H9 (cell line): ENCODE measurements around the gene DTNB. TPM values are rescaled to one million over a fixed set of nuclear protein-coding genes. Genes with fewer than 3 reads are reported as not detected.
"Not testable (repeated sequence)": the region's sequence is repeated elsewhere in the genome, so short reads cannot be mapped to it uniquely, and the experiment has no call there.

ENCODE experiments used
- DNase-seq: peaks from one replicate; pipeline ENCODE4 v3.0.0-alpha.2; 2017
- H2AFZ ChIP-seq: one replicate; pipeline ENCODE4 v1.6.1; 2013; ENCODE audit warnings: mild to moderate bottlenecking, low read length, control low read depth, moderate library complexity
- H2AK5ac ChIP-seq: 2 replicates; pipeline ENCODE4 v1.6.1; 2013; ENCODE audit warnings: low read length, control low read depth, mixed read lengths; ENCODE audit not compliant: insufficient read length
- H2BK120ac ChIP-seq: one replicate; pipeline ENCODE4 v1.6.1; 2013; ENCODE audit warnings: low read depth, mild to moderate bottlenecking, low read length, control low read depth, inconsistent platforms; ENCODE audit not compliant: poor library complexity, severe bottlenecking
- H2BK12ac ChIP-seq: 2 replicates; pipeline ENCODE4 v1.6.1; 2013; ENCODE audit warnings: low read length, control low read depth, mixed read lengths, low read depth; ENCODE audit not compliant: insufficient read length
- H2BK15ac ChIP-seq: 2 replicates; pipeline ENCODE4 v1.6.1; 2013; ENCODE audit warnings: low read depth, low read length, control low read depth
- H2BK20ac ChIP-seq: one replicate; pipeline ENCODE4 v1.6.1; 2013; ENCODE audit warnings: low read depth, mild to moderate bottlenecking, low read length, control low read depth, inconsistent platforms; ENCODE audit not compliant: poor library complexity, severe bottlenecking
- H2BK5ac ChIP-seq: 2 replicates; pipeline ENCODE4 v1.6.1; 2013; ENCODE audit warnings: low read length, control low read depth, mixed read lengths; ENCODE audit not compliant: insufficient read length
- H3K14ac ChIP-seq: 2 replicates; pipeline ENCODE4 v1.6.1; 2013; ENCODE audit warnings: low read length, control low read depth; ENCODE audit not compliant: insufficient read depth
- H3K18ac ChIP-seq: 2 replicates; pipeline ENCODE4 v1.6.1; 2013; ENCODE audit warnings: low read depth, mild to moderate bottlenecking, mixed read lengths, low read length, control low read depth; ENCODE audit not compliant: insufficient read length
- H3K23ac ChIP-seq: 2 replicates; pipeline ENCODE4 v1.6.1; 2013; ENCODE audit warnings: low read length, control low read depth, mixed read lengths, low read depth; ENCODE audit not compliant: insufficient read length
- H3K23me2 ChIP-seq: 2 replicates; pipeline ENCODE4 v1.6.1; 2013; ENCODE audit warnings: low read depth, mild to moderate bottlenecking, mixed read lengths, low read length, control low read depth; ENCODE audit not compliant: insufficient read length, poor library complexity, severe bottlenecking
- H3K27ac ChIP-seq: 2 replicates; pipeline ENCODE4 v1.5.1; 2013; ENCODE audit warnings: low read length, control low read depth, mixed read lengths, low read depth; ENCODE audit not compliant: insufficient read length
- H3K27me3 ChIP-seq: 2 replicates; pipeline ENCODE4 v1.6.1; 2013; ENCODE audit warnings: low read length, control low read depth, inconsistent platforms; ENCODE audit not compliant: insufficient read depth
- H3K4ac ChIP-seq: 2 replicates; pipeline ENCODE4 v1.6.1; 2013; ENCODE audit warnings: low read depth, mild to moderate bottlenecking, control low read depth, inconsistent platforms, low read length, moderate library complexity
- H3K4me1 ChIP-seq: 2 replicates; pipeline ENCODE4 v1.6.1; 2013; ENCODE audit warnings: low read length, control low read depth, inconsistent platforms; ENCODE audit not compliant: insufficient read depth
- H3K4me2 ChIP-seq: 2 replicates; pipeline ENCODE4 v1.6.1; 2013; ENCODE audit warnings: low read length, control low read depth, mixed read lengths; ENCODE audit not compliant: insufficient read length, insufficient read depth
- H3K56ac ChIP-seq: 2 replicates; pipeline ENCODE4 v1.6.1; 2013; ENCODE audit warnings: low read depth, mild to moderate bottlenecking, mixed read lengths, low read length, control low read depth; ENCODE audit not compliant: insufficient read length
- H3K79me1 ChIP-seq: 2 replicates; pipeline ENCODE4 v1.6.1; 2013; ENCODE audit warnings: low read depth, mild to moderate bottlenecking, moderate library complexity, low read length, control low read depth, inconsistent platforms; ENCODE audit not compliant: insufficient read depth, poor library complexity, severe bottlenecking
- H3K79me2 ChIP-seq: 2 replicates; pipeline ENCODE4 v1.6.1; 2013; ENCODE audit warnings: low read length, control low read depth, inconsistent platforms; ENCODE audit not compliant: insufficient read depth
- H3K9ac ChIP-seq: 2 replicates; pipeline ENCODE4 v1.6.1; 2013; ENCODE audit warnings: low read length, control low read depth, mixed read lengths; ENCODE audit not compliant: insufficient read length; ENCODE audit errors: extremely low read depth
- H3K9me3 ChIP-seq: one replicate; pipeline ENCODE4 v1.6.1; 2013; ENCODE audit warnings: low read depth, low read length, inconsistent platforms; ENCODE audit not compliant: control insufficient read depth
- H3T11ph ChIP-seq: one replicate; pipeline ENCODE4 v1.6.1; 2013; ENCODE audit warnings: mild to moderate bottlenecking, low read length, control low read depth, inconsistent platforms
- H4K20me1 ChIP-seq: one replicate; pipeline ENCODE4 v1.6.1; 2013; ENCODE audit not compliant: control insufficient read depth, insufficient read length, insufficient read depth
- H4K5ac ChIP-seq: 2 replicates; pipeline ENCODE4 v1.6.1; 2013; ENCODE audit warnings: low read depth, mild to moderate bottlenecking, mixed read lengths, low read length, control low read depth; ENCODE audit not compliant: insufficient read length
- H4K8ac ChIP-seq: replicated peaks from 2 replicates; pipeline ENCODE4 v1.6.1; 2013; ENCODE audit warnings: low read length, control low read depth, mixed read lengths, low read depth; ENCODE audit not compliant: insufficient read length
- H4K91ac ChIP-seq: 2 replicates; pipeline ENCODE4 v1.6.1; 2013; ENCODE audit warnings: low read depth, mild to moderate bottlenecking, moderate library complexity, mixed read lengths, low read length, control low read depth; ENCODE audit not compliant: insufficient read length
- H3K27ac Mint-ChIP-seq, 3 experiments: 2 replicates in 2 of 3; 3 replicates in 1 of 3; pipeline ENCODE4 v1.8.0; 2020 to 2021; ENCODE audit warnings: mixed read lengths in 3 of 3, mild to moderate bottlenecking in 1 of 3, moderate library complexity in 1 of 3
- H3K27me3 Mint-ChIP-seq: 2 replicates; pipeline ENCODE4 v1.8.0; 2021; ENCODE audit warnings: low read depth, mild to moderate bottlenecking, moderate library complexity, mixed read lengths
- H3K36me3 Mint-ChIP-seq, 3 experiments: 2 replicates in 2 of 3; 3 replicates in 1 of 3; pipeline ENCODE4 v1.8.0; 2020 to 2021; ENCODE audit warnings: low read depth in 3 of 3, mixed read lengths in 3 of 3; ENCODE audit not compliant: insufficient read depth in 1 of 3
- H3K4me1 Mint-ChIP-seq, 2 experiments: 2 replicates each; pipeline ENCODE4 v1.8.0; 2020; ENCODE audit warnings: mixed read lengths in 2 of 2
- H3K4me3 Mint-ChIP-seq, 2 experiments: 2 replicates in 1 of 2; 3 replicates in 1 of 2; pipeline ENCODE4 v1.8.0; 2020 to 2021; ENCODE audit warnings: mild to moderate bottlenecking in 2 of 2, mixed read lengths in 2 of 2, moderate library complexity in 1 of 2
- H3K9me3 Mint-ChIP-seq, 2 experiments: 2 replicates in 1 of 2; 3 replicates in 1 of 2; pipeline ENCODE4 v1.8.0; 2020; ENCODE audit warnings: mild to moderate bottlenecking in 2 of 2, mixed read lengths in 2 of 2, moderate library complexity in 1 of 2
- WGBS: extraction: QIAGEN DNeasy Blood & Tissue Kit; methylation state at CpG from one replicate; pipeline ENCODE4 v1.1.7; 2013; ENCODE audit warnings: missing lambda C conversion rate, low lambda C conversion rate, mixed read lengths; ENCODE audit not compliant: insufficient read length; ENCODE audit errors: extremely low coverage; 5-methylcytosine and 5-hydroxymethylcytosine counted together
- total RNA-seq: library from RNA; stranded (reverse); gene quantifications from 2 replicates; pipeline ENCODE4 v1.2.1, GENCODE V29; 2021
- TF ChIP-seq, protein P1 (sequence below): fragments of 200-600 bp; sonication (generic); conservative IDR thresholded peaks from 3 replicates; pipeline ENCODE4 v1.8.0; 2021; ENCODE audit warnings: antibody characterized with exemption, mild to moderate bottlenecking

DTNB gene
- total RNA-seq, 1 experiment from 2014 or later: 26.7 TPM

DNA sequence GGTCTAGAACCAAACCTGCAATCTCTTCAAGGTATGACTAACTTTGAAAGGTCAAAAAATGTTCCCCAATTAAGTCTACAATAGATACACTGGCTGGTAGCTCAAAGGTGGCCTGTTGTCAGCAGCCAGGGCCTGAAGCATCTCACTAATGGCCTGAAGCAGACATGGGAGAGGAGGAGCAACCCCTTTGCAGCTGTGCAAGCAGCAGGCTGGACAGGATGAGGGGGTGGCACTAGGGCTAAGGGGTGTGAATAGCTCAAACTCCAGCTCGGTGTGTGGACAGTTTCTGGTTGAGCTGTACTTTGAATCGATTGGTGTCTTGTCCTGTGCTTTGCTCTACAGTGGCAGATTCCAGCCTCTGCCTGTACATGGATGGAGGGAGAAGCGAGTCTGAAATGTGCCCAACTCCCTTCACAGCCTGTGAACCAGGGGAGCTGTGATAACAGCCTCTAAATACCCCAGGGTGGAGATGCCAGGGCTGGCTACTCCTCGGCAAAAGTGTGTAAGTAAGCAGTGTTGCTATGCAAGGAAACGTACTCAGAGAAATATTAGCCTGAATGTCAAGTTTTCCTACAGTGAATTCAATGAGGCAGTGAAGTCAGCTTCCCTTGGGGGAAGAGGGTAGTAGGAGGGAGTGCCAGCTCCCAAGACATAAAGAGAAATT is 34.7 kb upstream of the DTNB start:
- H3K36me3 Mint-ChIP-seq: peaks cover 3 to 12% (median 6%) of the 10 kb centered on the region in 3 experiments; a peak in 5 of 7 replicates
- no peaks in the 10 kb centered on the region for H3K79me1 ChIP-seq
- no peak overlapping the region for H3K4me3 Mint-ChIP-seq
- H3K18ac ChIP-seq: no peak overlapping the region
- H3K14ac ChIP-seq: no peak overlapping the region
- H4K91ac ChIP-seq: no peak overlapping the region
- no peak overlapping the region for H4K8ac ChIP-seq
- TF ChIP-seq, protein P1, sequence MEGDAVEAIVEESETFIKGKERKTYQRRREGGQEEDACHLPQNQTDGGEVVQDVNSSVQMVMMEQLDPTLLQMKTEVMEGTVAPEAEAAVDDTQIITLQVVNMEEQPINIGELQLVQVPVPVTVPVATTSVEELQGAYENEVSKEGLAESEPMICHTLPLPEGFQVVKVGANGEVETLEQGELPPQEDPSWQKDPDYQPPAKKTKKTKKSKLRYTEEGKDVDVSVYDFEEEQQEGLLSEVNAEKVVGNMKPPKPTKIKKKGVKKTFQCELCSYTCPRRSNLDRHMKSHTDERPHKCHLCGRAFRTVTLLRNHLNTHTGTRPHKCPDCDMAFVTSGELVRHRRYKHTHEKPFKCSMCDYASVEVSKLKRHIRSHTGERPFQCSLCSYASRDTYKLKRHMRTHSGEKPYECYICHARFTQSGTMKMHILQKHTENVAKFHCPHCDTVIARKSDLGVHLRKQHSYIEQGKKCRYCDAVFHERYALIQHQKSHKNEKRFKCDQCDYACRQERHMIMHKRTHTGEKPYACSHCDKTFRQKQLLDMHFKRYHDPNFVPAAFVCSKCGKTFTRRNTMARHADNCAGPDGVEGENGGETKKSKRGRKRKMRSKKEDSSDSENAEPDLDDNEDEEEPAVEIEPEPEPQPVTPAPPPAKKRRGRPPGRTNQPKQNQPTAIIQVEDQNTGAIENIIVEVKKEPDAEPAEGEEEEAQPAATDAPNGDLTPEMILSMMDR: no peak
- H3K79me2 ChIP-seq: no peaks in the 10 kb centered on the region
- no peaks in the 10 kb centered on the region for H3K23me2 ChIP-seq
- H3K9me3 ChIP-seq: no peaks in the 10 kb centered on the region
- H3K4me1 Mint-ChIP-seq: no peaks in the 10 kb centered on the region; a peak in 1 of 4 replicates
- no peak overlapping the region for H2BK15ac ChIP-seq
- no peaks in the 10 kb centered on the region for H4K20me1 ChIP-seq
- H3K4me1 ChIP-seq: no peaks in the 10 kb centered on the region
- no peak overlapping the region for H3K9ac ChIP-seq
- H2AFZ ChIP-seq: no peak overlapping the region
- H2BK5ac ChIP-seq: no peak overlapping the region
- no peak overlapping the region for H3T11ph ChIP-seq
- peaks cover 11 to 16% of the 10 kb centered on the region in 2 experiments for H3K9me3 Mint-ChIP-seq
- no peak overlapping the region for H3K4ac ChIP-seq
- no peak overlapping the region for H3K4me2 ChIP-seq
- H3K27ac ChIP-seq: no peak overlapping the region
- no peak overlapping the region for H2BK120ac ChIP-seq
- H3K27ac Mint-ChIP-seq: peak overlapping the region in 2 of 3 experiments; percentile 2 to 14; a peak in 2 of 7 replicates
- no peak overlapping the region for H2BK20ac ChIP-seq
- H3K27me3 Mint-ChIP-seq: 0 out of 2 replicates have a peak, but pooled peaks cover 1% of the 10 kb centered on the region
- H3K27me3 ChIP-seq: no peaks in the 10 kb centered on the region
- H2AK5ac ChIP-seq: no peak overlapping the region
- no peak overlapping the region for H2BK12ac ChIP-seq
- WGBS: no CpG with 5 or more reads among the region's 5 CpGs
- H3K23ac ChIP-seq: no peak overlapping the region
- DNase-seq: no peak
- H3K56ac ChIP-seq: no peak overlapping the region
- no peak overlapping the region for H4K5ac ChIP-seq

- H3K14ac ChIP-seq: not testable (repeated sequence)
These were observed 32.2 kb upstream of the DTNB start for GRCh38 chr2:25705575-25705974.

More at GRCh38 chr2:25705575-25705974, 32.2 kb upstream of the DTNB start:
- not testable (repeated sequence) for H3K56ac ChIP-seq, H4K91ac ChIP-seq, H3K18ac ChIP-seq, H3K4me3 Mint-ChIP-seq, H3T11ph ChIP-seq, H3K23ac ChIP-seq, H2BK120ac ChIP-seq, H3K27ac ChIP-seq, H4K20me1 ChIP-seq, H2AFZ ChIP-seq, H3K23me2 ChIP-seq, H3K9ac ChIP-seq, DNase-seq, H3K79me2 ChIP-seq, H3K27ac Mint-ChIP-seq, H2AK5ac ChIP-seq, H3K4me2 ChIP-seq, H4K8ac ChIP-seq, H4K5ac ChIP-seq, H3K4me1 Mint-ChIP-seq, H3K4me1 ChIP-seq, H3K27me3 Mint-ChIP-seq, H2BK5ac ChIP-seq, H2BK12ac ChIP-seq, H3K9me3 ChIP-seq, H2BK20ac ChIP-seq, H2BK15ac ChIP-seq, H3K4ac ChIP-seq, H3K79me1 ChIP-seq, H3K27me3 ChIP-seq
- peaks cover 11 to 16% of the 10 kb centered on the region in 2 experiments for H3K9me3 Mint-ChIP-seq
- no CpG with 5 or more reads among the region's 33 CpGs for WGBS
- H3K36me3 Mint-ChIP-seq: peaks cover 3 to 12% (median 6%) of the 10 kb centered on the region in 3 experiments; a peak in 5 of 7 replicates
